Measurements from ENCODE around the gene OPRL1. TPM values are rescaled to one million over a fixed set of nuclear protein-coding genes. Genes with fewer than 3 reads are reported as not detected.
A peak's percentile ranks its signal among the peaks of the same experiment; 100 is the strongest.

Gene OPRL1
- total RNA-seq, 1 experiment from 2014 or later: 3.9 TPM

- Histone ChIP-seq H3K9me3 (ENCODE audit: control insufficient read depth, insufficient read depth, low read depth, low read length) (no peaks in the 10 kb centered on the region), H3K27me3 (ENCODE audit: control insufficient read depth, insufficient read depth, low read length) (no peaks in the 10 kb centered on the region), H3K4me3 (ENCODE audit: low read depth in 2 of 2, low read length in 2 of 2) (peak overlapping the region; percentile 27 to 33; a peak in 3 of 4 replicates), H3K27ac (ENCODE audit: low read length) (no peak overlapping the region), H3K36me3 (ENCODE audit: control insufficient read depth, insufficient read depth, low read length) (no peaks in the 10 kb centered on the region), H3K4me1 (ENCODE audit: control insufficient read depth, insufficient read depth, low read length) (peaks cover 53% of the 10 kb centered on the region)
- no peak for ATAC-seq
- ChIA-PET CTCF (no interaction called here), POLR2A (interaction anchor here (0.6 kb wide), 1 partner anchor 87 kb away, joined by 5 read pairs; no protein-coding TSS in a partner anchor)
- intact Hi-C loops (cut with micrococcal nuclease; ENCODE audit: unreplicated experiment) (no loop called here), in situ Hi-C loops (cut with HindIII; ENCODE audit: low pct_unique_long_range_greater_than_20kb, low sequenced_read_pairs) (no loop called here)
- TF ChIP-seq TCF7L2 (IDR thresholded peaks at IDR 0.05; ENCODE audit: low read depth, low read length): no peak
- TF ChIP-seq, protein P1, sequence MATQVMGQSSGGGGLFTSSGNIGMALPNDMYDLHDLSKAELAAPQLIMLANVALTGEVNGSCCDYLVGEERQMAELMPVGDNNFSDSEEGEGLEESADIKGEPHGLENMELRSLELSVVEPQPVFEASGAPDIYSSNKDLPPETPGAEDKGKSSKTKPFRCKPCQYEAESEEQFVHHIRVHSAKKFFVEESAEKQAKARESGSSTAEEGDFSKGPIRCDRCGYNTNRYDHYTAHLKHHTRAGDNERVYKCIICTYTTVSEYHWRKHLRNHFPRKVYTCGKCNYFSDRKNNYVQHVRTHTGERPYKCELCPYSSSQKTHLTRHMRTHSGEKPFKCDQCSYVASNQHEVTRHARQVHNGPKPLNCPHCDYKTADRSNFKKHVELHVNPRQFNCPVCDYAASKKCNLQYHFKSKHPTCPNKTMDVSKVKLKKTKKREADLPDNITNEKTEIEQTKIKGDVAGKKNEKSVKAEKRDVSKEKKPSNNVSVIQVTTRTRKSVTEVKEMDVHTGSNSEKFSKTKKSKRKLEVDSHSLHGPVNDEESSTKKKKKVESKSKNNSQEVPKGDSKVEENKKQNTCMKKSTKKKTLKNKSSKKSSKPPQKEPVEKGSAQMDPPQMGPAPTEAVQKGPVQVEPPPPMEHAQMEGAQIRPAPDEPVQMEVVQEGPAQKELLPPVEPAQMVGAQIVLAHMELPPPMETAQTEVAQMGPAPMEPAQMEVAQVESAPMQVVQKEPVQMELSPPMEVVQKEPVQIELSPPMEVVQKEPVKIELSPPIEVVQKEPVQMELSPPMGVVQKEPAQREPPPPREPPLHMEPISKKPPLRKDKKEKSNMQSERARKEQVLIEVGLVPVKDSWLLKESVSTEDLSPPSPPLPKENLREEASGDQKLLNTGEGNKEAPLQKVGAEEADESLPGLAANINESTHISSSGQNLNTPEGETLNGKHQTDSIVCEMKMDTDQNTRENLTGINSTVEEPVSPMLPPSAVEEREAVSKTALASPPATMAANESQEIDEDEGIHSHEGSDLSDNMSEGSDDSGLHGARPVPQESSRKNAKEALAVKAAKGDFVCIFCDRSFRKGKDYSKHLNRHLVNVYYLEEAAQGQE (IDR thresholded peaks at IDR 0.05; ENCODE audit: insufficient read depth in 1 of 2, low read depth in 2 of 2, low read length in 1 of 2): no peak
- TF ChIP-seq SIN3A (IDR thresholded peaks at IDR 0.05; ENCODE audit: borderline replicate concordance, insufficient read depth, low read depth, low read length): 0 out of 2 replicates have a peak, but pooled peaks have one; percentile 49
- no TSS peak for BruUV-seq (replicated peaks)
- DNase-seq (ENCODE audit: low read depth, low spot score): no peak
Measured at GRCh38 chr20:64048402-64049044, 31.4 kb upstream of the OPRL1 start.

DNA sequence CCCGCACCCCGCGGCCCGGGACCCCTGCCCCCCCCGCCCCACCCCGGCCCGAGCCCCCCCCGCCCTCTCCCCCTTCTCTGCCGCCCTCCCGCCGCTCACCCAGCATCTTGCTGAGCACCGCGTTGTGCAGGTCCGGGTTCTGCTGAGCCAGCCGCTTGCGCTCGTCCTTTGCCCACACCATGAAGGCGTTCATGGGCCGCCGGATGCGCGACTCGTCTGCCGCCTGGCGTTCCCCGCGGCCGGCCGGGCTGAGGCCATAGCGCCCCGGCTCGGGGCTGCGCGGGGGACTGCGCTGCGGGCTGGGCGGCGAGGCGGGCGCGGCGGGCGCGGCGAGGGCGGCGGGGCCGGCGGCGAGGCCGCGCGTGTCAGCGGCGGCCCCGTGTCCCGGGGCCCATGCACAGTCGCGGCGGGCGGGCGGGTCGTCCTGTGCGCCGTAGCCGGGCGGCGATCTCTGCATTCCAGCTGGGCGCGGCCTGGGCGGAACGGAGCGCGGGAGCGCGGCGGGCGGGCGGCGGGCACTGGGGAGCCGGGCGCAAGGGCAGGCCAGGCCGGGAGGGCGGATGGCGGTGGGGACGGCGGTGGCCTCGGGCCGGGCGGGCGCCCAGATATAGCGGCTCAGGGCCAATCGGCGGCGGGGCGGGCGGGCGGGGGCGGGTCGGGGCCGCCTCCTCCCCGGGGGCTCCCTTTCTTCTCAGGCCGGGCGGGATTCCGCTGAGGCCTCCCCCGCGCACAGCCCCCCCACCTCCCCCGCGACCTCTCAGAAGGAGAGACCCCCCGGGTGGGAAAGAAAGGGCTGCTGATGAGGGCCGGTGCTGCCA lies 30.6 kb upstream of the OPRL1 start, which contains the start of gene SOX18:
Gene SOX18, minus strand, starts transcription at position 580 of the 818 bp plus-strand sequence. Its CDS starts 123 bp downstream, at position 457.
- no peaks in the 10 kb centered on the region for H3K9me3 ChIP-seq (ENCODE audit: control insufficient read depth, insufficient read depth, low read depth, low read length)
- peak within 1 kb of the TSS; percentile 33 for H3K4me3 ChIP-seq (ENCODE audit: low read depth in 2 of 2, low read length in 2 of 2)
- BruUV-seq (replicated peaks): TSS peak; percentile 95
- no peaks in the 10 kb centered on the region for H3K27me3 ChIP-seq (ENCODE audit: control insufficient read depth, insufficient read depth, low read length)
- TF ChIP-seq, protein P2, sequence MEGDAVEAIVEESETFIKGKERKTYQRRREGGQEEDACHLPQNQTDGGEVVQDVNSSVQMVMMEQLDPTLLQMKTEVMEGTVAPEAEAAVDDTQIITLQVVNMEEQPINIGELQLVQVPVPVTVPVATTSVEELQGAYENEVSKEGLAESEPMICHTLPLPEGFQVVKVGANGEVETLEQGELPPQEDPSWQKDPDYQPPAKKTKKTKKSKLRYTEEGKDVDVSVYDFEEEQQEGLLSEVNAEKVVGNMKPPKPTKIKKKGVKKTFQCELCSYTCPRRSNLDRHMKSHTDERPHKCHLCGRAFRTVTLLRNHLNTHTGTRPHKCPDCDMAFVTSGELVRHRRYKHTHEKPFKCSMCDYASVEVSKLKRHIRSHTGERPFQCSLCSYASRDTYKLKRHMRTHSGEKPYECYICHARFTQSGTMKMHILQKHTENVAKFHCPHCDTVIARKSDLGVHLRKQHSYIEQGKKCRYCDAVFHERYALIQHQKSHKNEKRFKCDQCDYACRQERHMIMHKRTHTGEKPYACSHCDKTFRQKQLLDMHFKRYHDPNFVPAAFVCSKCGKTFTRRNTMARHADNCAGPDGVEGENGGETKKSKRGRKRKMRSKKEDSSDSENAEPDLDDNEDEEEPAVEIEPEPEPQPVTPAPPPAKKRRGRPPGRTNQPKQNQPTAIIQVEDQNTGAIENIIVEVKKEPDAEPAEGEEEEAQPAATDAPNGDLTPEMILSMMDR (IDR thresholded peaks at IDR 0.05): no peak; the same call in 1 of the 2 replicates
- 0 out of 2 replicates have a peak, but pooled peaks have one; percentile 21 for TF ChIP-seq POLR2AphosphoS5 (IDR thresholded peaks at IDR 0.05; ENCODE audit: low read depth, low read length)
- peaks cover 58% of the 10 kb centered on the region for H3K4me1 ChIP-seq (ENCODE audit: control insufficient read depth, insufficient read depth, low read length)
- peak within 1 kb of the TSS; percentile 84 for H3K27ac ChIP-seq (ENCODE audit: low read length)
- DNase-seq (ENCODE audit: low read depth, low spot score) (no peak), ATAC-seq (peak; percentile 54)
- intact Hi-C loops (cut with micrococcal nuclease; ENCODE audit: unreplicated experiment) (no loop called here), in situ Hi-C loops (cut with HindIII; ENCODE audit: low pct_unique_long_range_greater_than_20kb, low sequenced_read_pairs) (no loop called here)
- ChIA-PET POLR2A (no interaction called here), CTCF (interaction anchor here (1.4 kb wide), 1 partner anchor 10 kb away, joined by 11 read pairs; no protein-coding TSS in a partner anchor)
- no peaks in the 10 kb centered on the region for H3K36me3 ChIP-seq (ENCODE audit: control insufficient read depth, insufficient read depth, low read length)

Data from Panc1 (cell line).